Cortex of kidney (tissue), 1 donor: ENCODE measurements around the gene EFCAB10.

Experiments used
- DNase-seq: peaks from one replicate; lab custom pipeline; 2025; lab: John Stamatoyannopoulos, UW

Gene EFCAB10

DNA sequence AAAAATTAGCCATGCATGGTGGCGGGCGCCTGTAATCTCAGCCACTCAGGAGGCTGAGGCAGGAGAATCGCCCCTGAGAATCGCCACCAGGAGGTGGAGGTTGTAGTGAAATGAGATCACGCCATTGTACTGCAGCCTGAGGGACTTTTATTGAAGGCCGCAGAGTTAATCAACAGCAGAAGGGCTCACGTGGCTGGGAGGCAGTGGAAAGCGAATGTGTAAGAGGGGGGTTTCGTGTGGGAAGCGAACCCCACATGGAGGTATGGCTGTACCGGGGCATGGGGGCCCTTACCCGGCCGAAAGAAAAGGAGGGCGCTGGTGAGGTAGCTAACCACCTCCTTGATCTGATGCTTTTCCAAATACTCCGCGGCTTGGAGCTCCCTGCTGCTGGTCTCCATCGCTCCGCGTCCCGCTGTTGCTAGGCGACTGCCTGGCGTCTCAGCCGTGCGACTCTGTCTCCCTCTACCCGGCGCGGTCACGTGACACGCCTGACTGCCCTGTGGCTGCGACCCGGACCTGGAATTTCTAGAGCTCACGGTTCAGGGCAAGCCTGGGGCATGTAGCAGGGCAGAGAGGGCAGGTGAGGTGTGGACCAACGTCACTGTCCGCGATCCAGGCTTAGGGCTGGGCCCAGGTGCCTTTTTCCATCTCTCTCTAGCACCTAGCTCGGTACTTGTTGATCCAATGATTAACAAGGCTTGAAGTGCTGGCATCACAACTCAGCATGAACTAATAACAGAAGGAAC, at the start of gene EFCAB10:
Gene EFCAB10, minus strand, starts transcription at position 428 of the 746 bp plus-strand sequence. Its CDS starts 30 bp downstream, at position 398.
- no peak for DNase-seq

GRCh38 chr7:105625986-105626385, 44.7 kb upstream of the EFCAB10 start:
- no peak for DNase-seq

DNA sequence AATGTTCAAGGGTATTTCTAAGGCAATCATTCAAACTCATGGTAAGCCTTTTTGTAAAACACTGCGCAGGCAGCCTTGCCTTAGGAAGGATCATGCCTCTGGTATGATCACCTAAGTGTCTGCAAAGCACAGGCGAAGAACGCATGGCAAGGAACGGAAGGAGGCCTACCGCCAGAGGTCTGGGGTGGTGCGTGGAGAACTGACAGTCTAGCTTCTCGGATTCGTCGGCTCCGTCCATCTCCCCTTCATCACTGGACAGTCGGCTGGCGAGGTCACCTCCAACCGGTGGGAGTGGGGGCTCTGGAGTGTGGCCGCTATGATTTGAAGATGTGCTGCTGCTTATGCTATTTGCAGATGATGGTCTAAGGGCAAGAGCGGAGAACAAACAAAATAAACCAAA, 42.6 kb upstream of the EFCAB10 start:
- DNase-seq = no peak

GRCh38 chr7:105623378-105623777, 42.1 kb upstream of the EFCAB10 start:
- DNase-seq = no peak

GRCh38 chr7:105622106-105622731, 40.9 kb upstream of the EFCAB10 start:
- DNase-seq = no peak

GRCh38 chr7:105621617-105622016, 40.3 kb upstream of the EFCAB10 start:
- no peak for DNase-seq

GRCh38 chr7:105621176-105621575, 39.9 kb upstream of the EFCAB10 start:
- no peak for DNase-seq

- no peak for DNase-seq
These were observed 38.3 kb upstream of the EFCAB10 start for GRCh38 chr7:105619590-105619989.

GRCh38 chr7:105618016-105618296, 36.7 kb upstream of the EFCAB10 start:
- DNase-seq = no peak

- DNase-seq = no peak
These were observed 36.2 kb upstream of the EFCAB10 start for GRCh38 chr7:105617280-105618015.

DNA sequence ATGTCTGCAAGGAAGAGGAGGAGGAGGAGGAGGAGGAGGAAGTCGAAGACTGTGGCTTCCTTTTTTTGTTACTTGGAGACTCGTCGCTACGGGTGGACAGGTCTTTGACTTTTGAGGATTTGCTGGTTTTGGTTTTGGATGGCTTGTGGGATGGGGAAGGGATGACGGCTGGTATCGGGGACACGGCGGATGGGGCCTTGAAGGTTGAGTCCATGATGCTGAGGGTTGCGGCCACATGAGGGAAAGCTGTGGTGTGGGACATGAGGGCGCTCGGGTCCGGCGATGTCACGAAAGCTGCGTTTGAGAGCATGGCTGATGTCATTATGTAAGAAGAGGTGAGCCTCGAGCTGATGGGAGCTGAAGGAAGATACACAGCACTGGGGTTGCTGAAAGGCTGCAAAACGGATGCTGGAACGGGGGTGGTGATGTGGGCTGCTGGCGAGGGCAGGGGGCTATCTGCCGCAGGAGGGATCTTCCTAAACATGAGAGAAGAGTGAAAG, 33.1 kb upstream of the EFCAB10 start:
- DNase-seq = no peak

DNA sequence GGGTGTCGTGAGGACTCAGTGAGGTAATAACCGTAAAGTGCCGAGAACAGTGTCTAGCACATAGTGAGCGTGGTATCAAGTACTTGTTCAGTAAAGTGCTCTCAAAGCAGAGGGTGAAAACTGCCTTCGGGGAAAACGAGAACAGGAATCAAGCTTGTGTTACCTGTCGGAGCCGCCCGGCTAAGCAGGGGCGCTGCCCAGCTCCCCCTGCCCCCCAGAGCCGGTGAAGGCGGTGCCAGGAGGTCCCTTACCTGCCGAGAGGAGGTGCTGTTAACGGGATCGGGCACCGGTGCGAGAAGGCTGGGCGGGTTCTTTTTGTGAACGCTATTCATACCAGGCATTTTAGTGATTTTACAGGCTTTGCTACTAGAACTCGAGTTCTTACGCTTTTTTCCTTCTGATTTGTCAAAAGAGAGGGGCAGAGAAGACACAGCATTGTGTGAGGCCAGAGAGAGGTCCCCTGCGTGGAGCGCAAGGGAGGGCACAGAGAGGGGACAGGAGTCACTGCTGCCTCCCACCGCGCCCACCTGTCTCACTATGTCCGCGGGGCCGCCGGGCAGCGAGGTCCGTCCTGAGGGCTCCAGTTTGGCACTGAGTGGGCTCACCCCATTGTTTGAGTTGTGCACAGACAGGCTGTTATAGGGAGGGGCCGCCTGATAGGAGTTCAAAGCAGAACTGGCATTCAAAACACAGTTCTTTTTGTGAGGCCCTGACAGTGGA, 32.5 kb upstream of the EFCAB10 start:
- no peak for DNase-seq

- DNase-seq = no peak
These were observed 31.5 kb upstream of the EFCAB10 start for GRCh38 chr7:105612806-105613205.

GRCh38 chr7:105611856-105612775, 30.8 kb upstream of the EFCAB10 start:
- no peak for DNase-seq

GRCh38 chr7:105610165-105610930, 29.1 kb upstream of the EFCAB10 start:
- no peak for DNase-seq

DNA sequence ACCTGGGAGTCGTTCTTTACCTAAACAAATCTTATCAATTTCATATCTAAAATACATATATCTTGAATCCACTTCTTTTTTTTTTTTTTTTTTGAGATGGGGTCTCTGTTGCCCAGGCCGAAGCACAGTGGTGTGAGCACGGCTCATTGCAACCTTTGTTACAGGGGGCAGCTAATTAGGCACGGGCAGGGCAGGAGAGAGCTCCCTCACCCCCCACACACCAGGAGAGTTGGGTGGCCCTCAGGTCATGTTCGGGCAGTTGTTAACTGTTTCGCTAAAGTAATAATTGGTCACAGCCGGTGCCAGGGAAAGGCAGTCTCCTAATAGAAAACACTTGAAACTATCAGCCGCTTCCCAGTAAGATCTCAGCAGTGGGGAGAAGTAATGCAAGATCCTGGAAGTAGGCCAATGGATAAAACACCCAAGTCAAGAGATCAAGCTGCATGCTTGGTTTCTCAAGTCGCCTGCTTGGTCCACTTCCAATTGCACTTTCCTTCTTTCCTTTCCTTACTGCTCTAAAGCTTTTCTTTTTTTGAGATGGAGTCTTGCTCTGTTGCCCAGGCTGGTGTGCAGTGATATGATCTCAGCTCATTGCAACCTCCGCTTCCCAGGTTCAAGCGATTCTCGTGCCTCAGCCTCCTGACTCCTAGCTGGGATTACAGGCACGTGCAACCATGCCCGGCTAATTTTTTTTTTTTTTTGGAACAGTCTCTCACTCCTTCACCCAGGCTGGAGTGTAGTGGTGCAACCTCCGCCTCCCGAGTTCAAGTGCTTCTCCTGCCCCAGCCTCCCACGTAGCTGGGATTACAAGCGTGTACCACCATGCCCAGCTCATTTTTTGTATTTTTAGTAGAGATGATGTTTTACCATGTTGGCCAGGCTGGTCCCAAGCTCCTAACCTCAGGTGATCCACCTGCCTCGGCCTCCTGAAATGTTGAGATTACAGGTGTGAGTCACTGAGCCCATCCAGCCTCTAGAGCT, 21.3 kb upstream of the EFCAB10 start:
- no peak for DNase-seq

GRCh38 chr7:105600720-105601550, 19.6 kb upstream of the EFCAB10 start:
- no peak for DNase-seq

- no peak for DNase-seq
These were observed 18.3 kb upstream of the EFCAB10 start for GRCh38 chr7:105599551-105599950.
